Liver (tissue), 3 donors: Measurements from ENCODE around the gene LAMC1.

ENCODE experiments used
- CTCF ChIP-seq: fragments of 150-350 bp; IDR thresholded peaks from 2 replicates; pipeline ENCODE4 v1.5.1; 2017; ENCODE audit warnings: improper control_type of control experiment, low read depth, low read length; ENCODE audit not compliant: missing input control
- RXRA ChIP-seq, 2 donors: IDR thresholded peaks; 2 replicates each; pipeline ENCODE4 v1.6.1; 2017 to 2018; ENCODE audit warnings: antibody characterized with exemption in 2 of 2, mild to moderate bottlenecking in 1 of 2
- SP1 ChIP-seq: IDR thresholded peaks from 2 replicates; pipeline ENCODE4 v1.6.1; 2018; ENCODE audit warnings: antibody characterized with exemption, mild to moderate bottlenecking
- donor health status: healthy.
- donor health status: healthy.

GRCh38 chr1:183125279-183125999 is 102.2 kb downstream of the LAMC1 start:
- TF ChIP-seq CTCF (no peak), SP1 (no peak), RXRA (IDR thresholded peaks at IDR 0.05) (no peak)
